Measurements from ENCODE around the gene KRT72. TPM values are rescaled to one million over a fixed set of nuclear protein-coding genes. Genes with fewer than 3 reads are reported as not detected.

KRT72 gene
- total RNA-seq, 4 donors from 2014 or later: not detected

GRCh38 chr12:52615208-52615868 is 14.1 kb upstream of the KRT72 start:
- in situ Hi-C loops (cut with MboI; ENCODE audit: low sequenced_read_pairs in 4 of 4): no loop called here
- H3K27me3 ChIP-seq: peaks cover 0 to 9% (median 2%) of the 10 kb centered on the region in 3 donors

GRCh38 chr12:52614381-52615207 is 13.3 kb upstream of the KRT72 start:
- no peak for TF ChIP-seq POLR2A (IDR thresholded peaks at IDR 0.05)
- TF ChIP-seq CTCF (IDR thresholded peaks at IDR 0.05 in 4 of 5, conservative IDR thresholded peaks at IDR 0.05 in 1 of 5): no peak
- H3K27ac ChIP-seq: no peak overlapping the region
- no peak for DNase-seq
- H3K4me3 ChIP-seq: no peak overlapping the region
- H3K9me3 ChIP-seq: no peaks in the 10 kb centered on the region
- peaks cover 0 to 9% (median 2%) of the 10 kb centered on the region in 3 donors for H3K27me3 ChIP-seq
- intact Hi-C loops (cut with DNase I; ENCODE audit: low total_unique reads) (no loop called here), in situ Hi-C loops (cut with MboI; ENCODE audit: low sequenced_read_pairs in 4 of 4) (no loop called here)
- no peak for ATAC-seq
- H3K36me3 ChIP-seq: no peaks in the 10 kb centered on the region
- H3K4me1 ChIP-seq: no peaks in the 10 kb centered on the region

More at GRCh38 chr12:52615208-52615868, 14.1 kb upstream of the KRT72 start:
- intact Hi-C loops (cut with DNase I; ENCODE audit: low total_unique reads): no loop called here
- Histone ChIP-seq H3K9me3 (no peaks in the 10 kb centered on the region), H3K36me3 (no peaks in the 10 kb centered on the region), H3K4me3 (no peak overlapping the region), H3K4me1 (no peaks in the 10 kb centered on the region), H3K27ac (no peak overlapping the region)
- TF ChIP-seq CTCF (IDR thresholded peaks at IDR 0.05 in 4 of 5, conservative IDR thresholded peaks at IDR 0.05 in 1 of 5) (no peak), POLR2A (IDR thresholded peaks at IDR 0.05) (no peak)
- ATAC-seq (no peak), DNase-seq (no peak)

DNA sequence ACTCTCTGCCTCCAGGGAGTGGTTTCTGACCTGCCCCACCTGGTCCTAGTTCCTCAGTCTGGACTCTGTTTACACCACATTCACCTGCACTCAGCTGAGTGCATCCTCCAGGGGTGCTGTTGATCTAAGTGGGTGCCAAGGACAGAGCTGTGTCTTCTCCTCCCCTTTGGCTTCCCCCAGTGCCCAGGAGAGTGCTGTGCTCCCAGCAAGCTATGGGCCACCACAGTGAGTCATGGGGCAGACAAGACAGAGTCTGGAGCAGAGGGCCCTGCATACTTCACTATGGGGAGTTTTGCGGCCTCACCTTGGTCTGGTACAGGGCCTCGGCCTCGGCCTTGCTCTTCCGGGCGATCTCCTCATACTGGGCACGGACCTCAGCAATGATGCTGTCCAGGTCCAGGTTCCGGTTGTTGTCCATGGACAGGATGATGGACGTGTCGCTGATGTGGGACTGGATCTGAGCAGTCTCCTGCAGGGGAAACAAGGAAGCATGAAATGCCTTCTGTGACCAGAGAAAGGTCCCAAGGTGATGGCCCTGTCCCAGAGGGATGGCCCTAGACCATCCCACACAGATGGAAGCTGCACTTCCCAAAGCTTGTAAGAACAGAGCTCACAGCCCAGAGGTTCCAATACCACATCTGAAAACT is 12.2 kb upstream of the KRT72 start:
- Histone ChIP-seq H3K36me3 (no peaks in the 10 kb centered on the region), H3K27me3 (peaks cover 0 to 9% (median 2%) of the 10 kb centered on the region in 3 donors), H3K4me1 (no peaks in the 10 kb centered on the region), H3K4me3 (no peak overlapping the region), H3K27ac (no peak overlapping the region), H3K9me3 (no peaks in the 10 kb centered on the region)
- DNase-seq (no peak), ATAC-seq (no peak)
- no peak for TF ChIP-seq POLR2A (IDR thresholded peaks at IDR 0.05)
- TF ChIP-seq CTCF (IDR thresholded peaks at IDR 0.05 in 4 of 5, conservative IDR thresholded peaks at IDR 0.05 in 1 of 5): no peak
- intact Hi-C loops (cut with DNase I; ENCODE audit: low total_unique reads) (no loop called here), in situ Hi-C loops (cut with MboI; ENCODE audit: low sequenced_read_pairs in 4 of 4) (no loop called here)

DNA sequence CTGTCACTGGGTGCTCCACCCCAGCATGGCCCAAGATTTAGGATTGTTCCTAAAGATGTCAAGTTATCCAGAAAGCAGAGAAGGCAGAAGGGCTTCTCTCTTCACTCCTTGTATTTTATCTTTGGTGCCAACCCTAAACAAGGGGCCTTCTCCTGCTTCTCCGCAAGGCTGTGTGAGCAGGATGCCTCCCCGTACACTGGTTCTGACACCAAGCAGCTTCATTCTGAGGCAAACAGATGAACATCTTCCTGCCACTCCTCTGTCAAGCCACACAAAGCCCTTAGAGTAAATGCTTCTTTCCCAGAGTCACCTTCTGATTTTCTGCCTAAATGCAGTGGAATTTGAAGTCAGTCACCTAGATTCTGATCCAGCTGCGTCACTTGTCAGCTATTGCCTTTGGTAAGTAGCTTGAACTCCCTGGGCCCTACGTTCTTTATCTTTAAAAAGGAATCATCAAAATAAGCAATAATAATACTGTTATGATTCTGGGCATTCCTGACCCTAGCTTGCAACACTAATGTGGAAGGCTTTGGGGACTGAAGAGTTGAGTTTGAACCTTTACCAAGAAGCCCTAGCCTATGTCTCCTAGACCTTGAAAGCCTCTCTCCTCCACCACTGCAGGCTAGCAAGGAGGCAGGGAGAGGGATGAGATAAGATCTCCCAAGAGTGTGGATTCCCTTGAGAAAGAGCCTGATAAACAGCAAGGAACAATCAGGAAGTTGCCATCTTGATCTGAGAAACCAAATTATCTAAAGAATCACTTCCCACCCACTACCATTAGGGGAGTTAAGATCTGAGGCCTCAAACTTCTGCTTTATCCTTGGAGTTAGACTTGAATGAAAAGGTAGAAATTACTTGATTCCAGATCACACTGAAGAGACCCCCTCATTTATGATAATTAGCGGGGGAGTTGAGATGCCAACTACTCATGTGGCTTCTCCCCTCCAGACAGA is 11.4 kb upstream of the KRT72 start:
- Histone ChIP-seq H3K4me3 (no peak overlapping the region), H3K36me3 (no peaks in the 10 kb centered on the region), H3K9me3 (no peaks in the 10 kb centered on the region), H3K27me3 (peaks cover 0 to 9% (median 2%) of the 10 kb centered on the region in 3 donors), H3K4me1 (no peaks in the 10 kb centered on the region), H3K27ac (no peak overlapping the region)
- intact Hi-C loops (cut with DNase I; ENCODE audit: low total_unique reads): no loop called here
- in situ Hi-C loops (cut with MboI; ENCODE audit: low sequenced_read_pairs in 4 of 4): no loop called here
- no peak for ATAC-seq
- TF ChIP-seq CTCF (IDR thresholded peaks at IDR 0.05 in 4 of 5, conservative IDR thresholded peaks at IDR 0.05 in 1 of 5) (no peak), POLR2A (IDR thresholded peaks at IDR 0.05) (no peak)
- no peak for DNase-seq
